GM18502 (cell line): ENCODE measurements around the gene ACE.

Experiments used
- ATAC-seq: cut with Tn5 transposase; IDR thresholded peaks from one replicate; pipeline ENCODE4 v1.9.1; 2021; ENCODE audit warnings: mild to moderate bottlenecking; ENCODE audit not compliant: unreplicated experiment, poor library complexity

ACE gene

DNA sequence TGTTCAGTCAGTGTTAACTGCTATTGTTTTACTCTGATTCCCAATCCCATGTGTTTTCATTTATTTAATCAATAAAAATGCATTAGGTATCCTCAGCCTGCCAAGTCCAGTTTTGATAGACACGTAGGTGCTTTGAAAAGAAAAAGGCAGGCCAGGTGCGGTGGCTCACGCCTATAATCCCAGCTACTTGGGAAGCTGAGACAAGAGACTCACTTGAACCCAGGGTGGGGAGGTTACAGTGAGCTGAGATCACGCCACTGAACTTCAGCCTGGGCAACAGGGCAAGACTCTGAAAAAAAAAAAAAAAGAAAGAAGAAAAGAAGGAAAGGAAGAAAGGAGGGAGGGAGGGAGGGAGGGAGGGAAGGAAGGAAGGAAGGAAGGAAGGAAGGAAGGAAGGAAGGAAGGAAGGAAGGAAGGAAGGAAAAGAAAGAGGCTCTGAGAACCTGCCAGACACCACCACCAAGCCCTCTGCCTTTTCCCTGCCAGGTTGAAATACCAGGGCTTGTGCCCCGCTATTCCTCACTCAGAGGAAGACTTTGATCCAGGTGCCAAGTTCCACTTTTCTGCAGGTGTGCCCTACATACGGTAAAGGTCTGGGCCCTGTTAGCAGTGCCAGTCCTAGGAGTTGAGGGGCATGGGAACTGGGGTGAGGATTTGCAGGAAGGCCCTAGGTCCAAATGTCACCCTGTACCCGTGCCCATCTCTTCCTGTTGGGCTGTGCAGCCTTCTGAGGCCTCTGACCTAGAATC lies 36.2 kb downstream of the ACE start:
- no peak for ATAC-seq

DNA sequence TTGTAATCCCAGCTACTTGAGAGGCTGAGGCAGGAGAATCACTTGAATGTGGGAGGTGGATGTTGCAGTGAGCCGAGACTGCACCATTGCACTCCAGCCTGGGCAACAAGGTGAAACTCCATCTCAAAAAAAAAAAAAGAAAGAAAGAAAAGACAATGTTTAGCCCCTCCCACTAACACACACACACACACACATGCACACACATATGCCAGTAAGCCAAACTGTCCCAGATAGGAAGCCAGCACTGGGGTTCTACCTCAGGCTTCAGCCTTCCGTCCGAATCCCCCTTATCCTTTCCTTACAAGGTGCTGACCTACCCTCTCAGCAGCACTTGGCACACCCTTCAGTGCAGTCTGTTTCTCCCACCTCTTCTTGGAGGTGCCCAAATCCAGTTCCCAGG lies 37.6 kb downstream of the ACE start:
- ATAC-seq: no peak

DNA sequence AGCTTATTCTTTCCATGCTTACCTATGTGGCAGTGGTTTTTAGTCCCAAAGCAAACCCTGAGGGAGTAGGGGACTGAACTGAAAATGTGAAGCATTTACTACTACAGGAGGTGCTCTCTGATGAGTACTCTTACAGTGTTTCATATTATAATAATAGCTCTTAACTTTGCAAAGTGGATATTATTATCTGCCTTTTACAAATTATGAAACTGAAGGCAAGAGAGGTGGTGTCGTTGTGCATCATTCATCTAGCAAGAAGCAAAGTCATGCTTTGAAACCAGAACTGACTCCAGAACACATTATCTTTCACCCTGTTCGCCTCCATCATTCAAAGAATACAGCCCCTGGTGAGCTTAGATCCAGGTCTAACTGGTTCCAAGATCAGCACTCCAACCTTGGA lies 38.1 kb downstream of the ACE start:
- no peak for ATAC-seq

DNA sequence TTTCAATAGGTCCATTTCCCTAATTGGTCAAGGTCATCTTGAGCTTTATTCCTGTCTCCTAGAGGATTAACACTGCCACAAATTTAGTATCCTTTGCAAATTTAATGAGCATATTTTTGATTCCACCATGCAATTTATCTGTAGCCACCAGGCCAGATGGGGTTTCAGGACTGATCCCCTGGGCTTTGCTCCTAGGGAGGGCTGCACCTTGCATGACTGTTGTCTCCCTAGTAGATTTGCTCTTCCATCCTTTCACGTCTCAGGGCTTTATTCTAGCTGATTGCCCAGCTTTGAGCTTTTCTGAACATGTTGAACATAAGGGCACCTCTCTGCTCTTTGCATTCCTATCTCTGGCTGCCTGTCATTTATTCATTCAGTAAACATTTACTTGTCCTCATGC lies 38.6 kb downstream of the ACE start:
- no peak for ATAC-seq

DNA sequence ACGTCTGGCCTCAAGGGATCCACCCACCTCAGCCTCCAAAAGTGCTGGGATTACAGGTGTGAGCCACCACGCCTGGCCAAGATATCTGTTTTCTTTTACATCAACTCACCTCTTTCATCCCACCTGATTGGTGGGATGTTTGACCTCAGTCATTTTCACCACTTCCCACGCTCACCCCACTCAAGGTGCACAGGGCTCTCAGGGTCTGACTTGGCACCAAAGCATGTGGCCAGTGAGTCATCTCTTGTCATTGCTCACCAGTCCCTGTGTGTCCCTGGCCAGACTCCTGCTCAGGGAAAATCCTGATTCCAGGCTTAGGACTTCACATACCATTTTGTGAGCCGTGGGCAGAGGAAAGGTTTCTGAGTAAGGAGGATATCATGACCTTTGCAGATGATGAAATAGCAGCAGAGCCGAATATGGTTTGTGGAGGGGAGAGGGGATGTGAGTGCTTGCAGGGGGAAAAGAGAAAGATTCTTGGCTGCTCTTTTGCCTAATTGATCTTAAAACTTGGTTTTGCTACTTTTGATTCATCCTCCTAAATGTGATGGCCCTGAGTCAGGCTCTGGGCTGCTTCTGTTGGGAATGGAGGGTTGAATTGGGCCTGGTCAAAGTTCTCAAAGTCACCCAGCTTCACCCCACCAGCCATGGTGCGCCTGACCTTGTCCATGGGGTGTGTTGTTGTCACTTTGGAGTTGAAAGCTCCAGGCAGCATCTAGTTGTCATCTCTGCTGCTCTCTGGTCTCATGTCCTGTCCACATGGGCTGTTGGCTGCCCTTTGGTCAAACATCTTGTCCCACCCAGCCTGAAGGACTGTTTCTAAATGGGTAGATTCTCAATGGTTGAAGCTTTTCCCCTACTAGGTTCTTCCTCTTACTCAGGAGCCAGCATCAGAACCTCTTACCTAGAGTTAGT lies 40.3 kb downstream of the ACE start:
- ATAC-seq: no peak

DNA sequence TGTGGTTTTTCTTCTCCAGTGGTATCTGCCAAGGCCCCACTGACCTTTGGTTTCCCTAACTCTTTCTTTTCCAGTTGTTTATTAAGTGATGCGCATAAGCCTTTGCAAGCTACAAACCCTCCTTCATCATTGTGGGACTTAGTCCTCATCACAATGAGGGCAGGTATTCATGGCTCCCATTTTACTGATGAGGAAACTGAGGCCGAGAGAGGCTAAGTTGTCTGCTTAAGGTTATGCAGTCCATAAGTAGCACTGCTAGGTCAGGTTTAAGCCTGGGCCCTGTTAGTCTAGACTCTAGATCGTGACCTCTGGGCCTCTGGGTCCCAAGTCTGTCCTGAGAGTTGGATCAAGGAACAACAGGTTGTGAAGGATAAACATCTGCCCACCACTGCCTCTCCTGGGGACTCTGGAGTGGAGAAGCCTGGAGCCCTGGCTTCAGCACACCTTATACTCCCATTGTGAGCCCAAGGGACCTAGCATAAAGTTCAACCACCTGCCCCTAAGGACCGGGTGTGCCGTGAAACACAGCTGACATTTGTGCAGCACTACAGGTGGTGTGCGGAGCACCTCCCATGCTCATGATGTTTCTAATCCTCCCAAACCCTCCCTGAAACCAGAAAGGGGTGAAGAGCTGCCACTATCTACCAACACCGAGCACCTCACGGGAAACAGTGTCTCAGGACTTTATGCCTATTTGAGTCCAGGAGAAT lies 41.1 kb downstream of the ACE start:
- ATAC-seq: no peak

DNA sequence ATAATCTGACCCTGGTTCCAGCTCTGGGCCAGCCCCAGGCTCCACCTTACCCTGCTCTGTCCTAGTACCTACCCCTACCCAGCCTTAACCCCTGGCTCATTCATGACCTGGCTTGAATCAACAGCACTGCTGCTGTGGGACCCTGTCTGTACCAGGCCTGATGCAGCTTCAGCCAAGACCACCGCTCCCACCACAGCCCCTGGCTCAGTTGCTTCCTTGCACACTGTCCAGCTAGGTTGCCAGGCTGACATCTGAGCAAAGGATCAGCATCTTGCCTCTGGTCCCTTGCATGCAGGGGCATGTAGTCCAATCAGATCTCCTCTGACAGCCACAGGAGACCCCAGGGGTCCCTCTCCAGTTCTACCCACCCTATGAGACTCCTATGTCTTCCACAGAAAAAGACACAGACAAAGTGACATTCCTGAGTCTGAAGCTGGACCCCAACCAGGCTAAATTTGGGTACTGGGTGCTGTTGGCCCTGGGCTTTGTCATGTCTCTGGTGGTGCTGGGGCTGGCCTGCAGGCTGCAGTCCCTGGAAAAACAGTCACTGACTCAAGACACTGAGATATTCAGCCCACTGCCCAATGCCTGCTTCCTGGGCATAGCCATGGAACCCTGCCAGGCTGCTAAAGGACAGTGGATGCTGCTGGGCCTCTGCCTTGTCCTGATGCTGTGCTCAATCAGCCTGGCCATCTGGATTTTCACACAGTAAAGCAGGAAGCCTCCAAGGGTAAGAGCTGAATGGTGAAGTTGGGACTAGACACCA lies 42.4 kb downstream of the ACE start:
- no peak for ATAC-seq

DNA sequence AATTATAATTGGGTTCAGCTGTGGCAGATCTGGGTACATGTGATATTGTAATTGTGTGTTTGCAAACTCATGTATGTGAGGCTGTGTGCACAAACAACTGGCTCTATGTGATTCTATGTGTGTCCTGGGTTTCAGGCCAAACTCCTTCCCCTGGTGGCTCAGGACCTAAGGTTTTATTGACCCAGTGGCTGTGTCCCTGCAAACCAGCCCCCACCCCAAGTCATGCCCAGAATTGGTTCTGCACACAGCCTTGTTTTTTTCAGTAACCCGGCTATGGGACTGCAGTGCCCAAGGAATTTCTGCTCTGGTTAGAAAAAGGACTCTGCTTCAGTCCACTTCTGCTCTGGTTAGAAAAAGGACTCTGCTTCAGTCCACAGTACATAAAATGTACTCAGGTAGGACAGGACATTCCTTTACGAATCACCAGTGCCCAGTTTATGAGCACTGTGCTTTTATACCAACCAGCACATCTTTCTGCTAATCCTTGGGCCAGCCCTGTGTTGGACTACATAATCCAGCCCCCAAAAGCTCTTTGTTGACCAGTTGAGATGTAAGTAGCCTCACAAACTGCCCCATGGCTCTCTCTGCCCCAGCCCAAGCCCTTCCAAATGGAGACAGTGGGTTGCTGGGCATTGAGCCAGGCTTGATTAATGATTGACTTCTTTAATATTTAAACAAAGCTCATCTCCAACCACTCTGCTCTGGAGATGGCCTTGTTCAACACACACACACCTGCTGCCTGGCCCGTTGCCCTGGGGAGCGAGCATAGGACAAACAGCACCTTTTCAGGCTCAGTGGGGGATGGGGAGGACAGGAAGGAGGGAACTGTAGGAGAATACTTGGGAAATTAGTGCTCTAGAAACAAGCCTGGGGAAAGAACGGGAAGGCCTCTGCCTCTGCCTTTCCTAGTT lies 43.4 kb downstream of the ACE start:
- no peak for ATAC-seq

DNA sequence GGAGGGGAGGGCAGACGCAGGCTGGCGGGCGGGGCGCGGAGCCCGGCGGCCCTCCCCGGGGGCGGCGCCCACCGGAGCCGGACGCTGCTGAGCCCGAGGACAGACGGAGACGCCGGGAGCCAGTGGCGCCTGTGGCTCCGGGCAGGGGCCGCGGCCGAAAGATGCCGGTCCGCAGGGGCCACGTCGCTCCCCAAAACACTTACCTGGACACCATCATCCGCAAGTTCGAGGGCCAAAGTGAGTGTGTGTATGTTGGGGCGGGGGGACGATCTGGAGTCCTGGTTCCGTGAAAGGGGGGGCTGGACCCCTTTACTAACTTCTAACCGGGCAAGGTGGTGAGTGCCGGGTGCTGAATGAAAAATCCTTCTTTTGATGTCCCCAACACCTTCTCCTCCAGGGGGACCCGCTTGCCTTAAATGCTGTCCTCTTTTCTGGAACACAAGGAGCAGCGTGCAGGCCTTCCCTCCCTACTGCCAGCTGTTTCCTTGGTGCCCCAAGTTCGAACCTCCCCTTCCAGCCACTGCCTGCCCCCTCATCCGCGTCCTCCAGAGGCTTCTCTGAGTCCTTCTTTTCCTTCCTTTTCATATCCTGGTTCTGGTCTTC lies 46.5 kb downstream of the ACE start, which contains the start of gene KCNH6:
Gene KCNH6, plus strand, starts transcription at position 106 of the 603 bp plus-strand sequence. Its CDS starts 56 bp downstream, at position 162.
- no peak for ATAC-seq

DNA sequence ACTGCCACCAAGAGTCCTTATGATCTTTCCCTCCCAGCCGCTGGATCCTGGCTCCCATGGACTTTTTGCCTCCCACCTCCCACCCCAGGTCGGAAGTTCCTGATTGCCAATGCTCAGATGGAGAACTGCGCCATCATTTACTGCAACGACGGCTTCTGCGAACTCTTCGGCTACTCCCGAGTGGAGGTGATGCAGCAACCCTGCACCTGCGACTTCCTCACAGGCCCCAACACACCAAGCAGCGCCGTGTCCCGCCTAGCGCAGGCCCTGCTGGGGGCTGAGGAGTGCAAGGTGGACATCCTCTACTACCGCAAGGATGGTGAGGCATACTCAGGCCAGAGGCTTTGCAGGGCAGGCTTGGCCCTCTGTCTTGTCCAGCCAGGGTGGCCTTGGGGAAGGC lies 47.2 kb downstream of the ACE start:
- ATAC-seq: no peak

DNA sequence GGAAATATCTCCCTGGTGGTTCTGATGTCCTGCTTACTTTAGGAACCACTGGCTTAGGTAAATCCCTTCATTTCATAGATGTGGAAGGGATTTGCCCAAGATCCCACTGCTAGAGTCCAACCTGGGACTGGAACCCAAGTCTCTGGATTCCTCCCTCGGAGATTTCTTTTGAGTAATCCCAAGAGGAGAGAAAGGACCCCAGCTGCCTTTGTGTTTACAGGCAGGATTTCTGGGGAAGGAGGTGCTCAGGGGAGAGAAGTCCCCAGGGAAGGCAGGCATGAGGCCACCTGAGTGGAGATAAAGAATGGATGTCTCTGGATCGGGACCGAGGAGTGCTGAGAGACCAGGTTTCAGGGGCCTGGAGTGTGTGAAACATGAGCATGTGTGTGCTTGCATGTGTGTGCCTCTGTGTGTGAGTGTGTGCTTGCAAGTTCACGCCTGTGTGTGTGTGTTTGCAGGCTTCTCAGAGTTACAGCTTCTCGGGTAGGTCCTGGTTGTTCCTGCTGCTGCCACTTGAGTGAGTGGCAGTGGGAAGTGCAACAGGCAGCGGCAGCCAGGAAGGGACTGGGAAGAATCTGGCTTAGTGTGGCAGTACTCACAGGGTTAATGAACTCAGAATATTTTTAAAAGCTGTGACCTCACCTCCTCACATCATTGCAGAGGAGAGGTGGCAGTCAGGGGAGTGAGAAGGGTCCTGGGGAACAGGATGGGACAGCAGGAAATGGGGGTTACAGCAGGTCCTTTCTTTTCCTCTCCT lies 48.5 kb downstream of the ACE start:
- no peak for ATAC-seq

DNA sequence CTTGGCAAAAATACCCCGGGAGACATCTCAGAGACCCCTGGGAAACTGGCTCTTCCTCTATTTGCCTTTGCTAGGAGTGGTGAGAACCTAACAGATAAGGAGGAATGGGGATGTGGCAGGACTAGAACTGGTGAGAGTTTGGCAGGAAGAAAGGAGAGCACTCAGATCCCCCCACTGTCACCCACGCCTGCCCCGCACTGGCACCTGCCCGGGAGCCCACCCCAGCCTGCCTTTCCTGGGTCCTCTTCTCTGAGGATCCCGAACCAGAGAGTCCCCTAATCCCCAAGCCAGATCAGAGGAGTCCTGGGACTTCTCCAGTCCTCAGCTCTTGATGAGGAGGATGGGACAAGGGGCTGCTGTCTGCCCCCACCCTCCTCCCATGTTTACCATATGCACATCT lies 50.0 kb downstream of the ACE start:
- no peak for ATAC-seq

DNA sequence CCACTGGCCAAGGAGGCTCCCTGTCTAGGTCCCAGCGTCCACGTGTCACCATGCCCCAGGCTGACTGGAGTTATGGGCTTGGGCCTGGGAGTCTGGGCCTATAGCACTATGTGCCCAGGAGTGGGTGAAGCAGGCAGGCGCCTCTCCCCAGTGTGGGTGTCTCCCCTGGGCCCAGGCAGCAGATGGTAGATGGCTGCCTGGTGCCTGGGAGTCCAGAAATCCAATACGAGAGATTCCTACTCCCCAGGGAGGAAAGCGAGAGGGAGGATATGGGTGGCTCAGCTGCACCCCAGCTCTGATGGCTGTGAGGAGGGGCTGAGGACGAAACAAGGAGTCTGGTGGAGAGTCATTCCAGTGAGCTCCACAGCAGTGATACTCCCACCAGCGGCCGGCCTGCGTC lies 51.3 kb downstream of the ACE start:
- ATAC-seq: no peak

DNA sequence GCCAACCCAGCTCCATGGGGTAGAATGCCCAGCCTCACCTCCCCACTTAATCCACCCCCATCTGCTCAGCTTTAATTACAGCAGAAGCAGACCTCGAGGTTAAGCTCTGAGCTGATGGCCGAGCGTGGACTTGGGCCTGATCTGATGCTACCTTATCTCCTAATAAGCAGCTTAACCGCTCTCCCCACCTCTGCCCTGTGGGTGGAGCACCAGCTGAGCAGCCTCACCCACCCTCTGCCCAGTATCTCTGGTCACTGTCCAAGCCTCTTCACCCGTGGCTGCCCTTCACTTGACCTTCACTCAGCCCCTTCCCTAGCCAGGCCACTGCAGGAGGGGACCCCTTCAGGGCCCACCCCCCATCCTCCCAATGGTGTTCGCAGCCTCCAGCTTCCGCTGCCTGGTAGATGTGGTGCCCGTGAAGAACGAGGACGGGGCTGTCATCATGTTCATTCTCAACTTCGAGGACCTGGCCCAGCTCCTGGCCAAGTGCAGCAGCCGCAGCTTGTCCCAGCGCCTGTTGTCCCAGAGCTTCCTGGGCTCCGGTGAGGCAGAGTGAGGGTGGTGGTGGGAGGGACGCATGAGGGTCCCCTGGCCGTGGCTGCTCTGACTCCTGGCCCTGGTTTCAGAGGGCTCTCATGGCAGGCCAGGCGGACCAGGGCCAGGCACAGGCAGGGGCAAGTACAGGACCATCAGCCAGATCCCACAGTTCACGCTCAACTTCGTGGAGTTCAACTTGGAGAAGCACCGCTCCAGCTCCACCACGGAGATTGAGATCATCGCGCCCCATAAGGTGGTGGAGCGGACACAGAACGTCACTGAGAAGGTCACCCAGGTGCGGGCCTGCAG lies 53.1 kb downstream of the ACE start:
- ATAC-seq: no peak

DNA sequence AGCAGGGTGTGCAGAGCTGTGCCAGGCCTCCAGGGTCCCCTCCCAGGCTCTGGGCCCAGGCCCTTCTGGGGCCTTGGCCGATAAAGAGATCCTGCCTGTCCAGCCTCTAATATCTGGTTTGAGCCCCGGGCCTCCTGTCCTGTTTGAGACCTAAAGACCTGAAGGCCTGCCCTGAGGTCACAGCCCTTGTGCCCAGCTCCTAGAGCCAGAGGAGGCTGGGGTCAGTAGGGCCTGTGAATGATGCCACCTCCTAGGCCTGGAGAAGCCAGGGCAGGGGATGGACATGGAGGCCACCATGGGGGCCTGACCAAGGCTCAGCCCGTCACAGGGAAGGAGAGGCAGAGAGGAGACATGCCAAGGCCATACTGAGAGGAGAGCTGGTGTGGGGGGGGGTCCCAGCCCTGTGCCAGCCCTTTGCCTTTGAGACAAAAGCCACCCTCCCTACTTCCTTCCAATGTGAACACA lies 53.7 kb downstream of the ACE start:
- no peak for ATAC-seq

DNA sequence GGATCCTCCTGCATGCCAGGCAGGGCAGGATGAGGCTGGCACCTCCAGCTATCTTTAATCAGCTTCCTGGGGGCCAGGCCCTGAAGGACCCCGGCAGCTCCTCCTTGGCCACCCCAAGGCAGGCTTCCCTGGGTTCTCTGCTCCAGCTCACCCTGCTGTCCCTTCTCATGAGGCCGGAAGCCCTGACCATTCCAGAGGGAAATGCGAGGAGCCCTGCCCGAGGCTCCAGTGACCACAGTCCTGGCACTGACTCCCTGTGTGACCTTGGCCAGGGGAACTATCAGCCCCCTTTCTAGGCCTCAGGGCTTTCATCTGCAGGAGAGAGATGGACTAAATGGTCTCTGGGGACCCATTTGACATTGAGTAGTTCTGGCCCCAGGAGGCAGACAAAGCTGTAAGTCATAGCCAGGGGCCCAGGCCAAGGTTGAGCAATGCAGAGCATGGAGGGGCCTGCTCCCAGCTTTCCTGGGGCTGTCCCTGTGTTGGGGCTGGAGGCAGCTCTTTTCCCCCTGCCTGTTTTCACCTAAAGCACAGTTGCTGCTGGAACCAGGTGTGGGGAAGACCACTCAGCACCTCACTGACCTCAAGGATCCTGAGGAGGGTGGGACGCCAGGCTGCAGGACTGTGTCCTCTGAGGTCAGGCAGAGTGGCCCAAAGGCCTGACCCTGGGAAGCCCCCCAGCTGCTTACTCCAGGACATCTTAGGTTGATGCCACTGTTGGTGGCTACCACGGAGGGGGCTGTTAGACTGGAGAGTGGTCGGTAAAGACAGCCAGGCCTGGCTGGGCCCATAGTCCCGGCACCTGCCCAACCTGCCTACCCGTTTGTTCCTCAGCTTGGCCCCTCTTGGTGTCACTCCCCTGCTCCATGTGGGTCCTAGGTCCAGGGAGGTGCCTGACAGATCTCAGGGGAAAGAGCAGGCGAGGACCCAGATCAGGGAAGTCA lies 54.4 kb downstream of the ACE start:
- no peak for ATAC-seq
